Measurements from ENCODE around the gene FUOM. TPM values are rescaled to one million over a fixed set of nuclear protein-coding genes. Genes with fewer than 3 reads are reported as not detected.
A peak's percentile ranks its signal among the peaks of the same experiment; 100 is the strongest.

The FUOM gene
- total and polyA plus RNA-seq, 9 of the 15 experiments (the other 6 are each of a cell fraction or from before 2014, with no cell fraction given), result 1.8 to 96.1 (median 27.0) TPM

- TF ChIP-seq ZBTB17 (CRISPR knock-in tag; IDR thresholded peaks at IDR 0.05) (no peak), POLR2B (IDR thresholded peaks at IDR 0.05; ENCODE audit: low read depth, partially characterized antibody) (peak; percentile 37), RBM14 (IDR thresholded peaks at IDR 0.05; ENCODE audit: borderline replicate concordance, insufficient read depth, low read depth, low read length) (no peak), XRCC4 (IDR thresholded peaks at IDR 0.05; ENCODE audit: extremely low read depth, insufficient read depth, insufficient read length) (no peak), DNMT1 (IDR thresholded peaks at IDR 0.05) (0 out of 2 replicates have a peak, but pooled peaks have one; percentile 42), DIDO1 (tag; IDR thresholded peaks at IDR 0.05; ENCODE audit: low read depth) (peak; percentile 95), MAZ (CRISPR knock-in tag; conservative IDR thresholded peaks at IDR 0.05 in 1 of 2, IDR thresholded peaks at IDR 0.05 in 1 of 2) (peak in 1 of 2 experiments; percentile 59; a peak in 2 of 4 replicates), POLR2G (IDR thresholded peaks at IDR 0.05; ENCODE audit: low read depth, low read length) (0 out of 2 replicates have a peak, but pooled peaks have one; percentile 24), ZNF143 (CRISPR knock-in tag; IDR thresholded peaks at IDR 0.05) (no peak), RNF219 (CRISPR knock-in tag; IDR thresholded peaks at IDR 0.05) (no peak), TBP (optimal IDR thresholded peaks at IDR 0.05; ENCODE audit: low read depth, low read length) (peak; percentile 35), HIVEP1 (CRISPR knock-in tag; IDR thresholded peaks at IDR 0.05) (no peak), ZKSCAN3 (CRISPR knock-in tag; IDR thresholded peaks at IDR 0.05) (no peak), NBN (IDR thresholded peaks at IDR 0.05; ENCODE audit: low read depth) (0 out of 2 replicates have a peak, but pooled peaks have one; percentile 55), PHF8 (IDR thresholded peaks at IDR 0.05; ENCODE audit: borderline replicate concordance, low read length) (peak; percentile 26; the same call in 1 of the 2 replicates), ARID1B (IDR thresholded peaks at IDR 0.05) (0 out of 2 replicates have a peak, but pooled peaks have one; percentile 12), SNIP1 (IDR thresholded peaks at IDR 0.05; ENCODE audit: low read depth) (0 out of 2 replicates have a peak, but pooled peaks have one; percentile 41), ZNF695 (CRISPR knock-in tag; IDR thresholded peaks at IDR 0.05) (no peak)
Measured at GRCh38 chr10:133388236-133388972, 30.6 kb upstream of the FUOM start (continued).

All from K562 (cell line).